Effector CD8-positive, alpha-beta T cell (primary cell): ENCODE data around the gene CCR5.
"Not testable (repeated sequence)": the region's sequence is repeated elsewhere in the genome, so short reads cannot be mapped to it uniquely, and the experiment has no call there.

Experiments
- DNase-seq: peaks from one replicate; lab custom pipeline; 2025; lab: John Stamatoyannopoulos, UW
- total RNA-seq, 4 experiments: gene quantifications; one replicate each; lab custom pipeline; 2026; lab: John Stamatoyannopoulos, UW

The CCR5 gene
- total RNA-seq = 13.4 to 118 (median 35.4) reads per million in 4 experiments

GRCh38 chr3:46370839-46371518 lies at the start of gene CCR5:
Gene CCR5 (plus strand): TSS chr3:46370946. CDS start chr3:46372903, 1,957 bp downstream.
- no peak for DNase-seq

- DNase-seq = no peak
Measured at GRCh38 chr3:46321461-46322104, 49.2 kb upstream of the CCR5 start.

- no peak for DNase-seq
Measured at GRCh38 chr3:46324036-46324435, 46.7 kb upstream of the CCR5 start.

- no peak for DNase-seq
Measured at GRCh38 chr3:46325645-46326300, 45.0 kb upstream of the CCR5 start.

GRCh38 chr3:46330676-46331075 lies 40.1 kb upstream of the CCR5 start:
- not testable (repeated sequence) for DNase-seq

- no peak for DNase-seq
Measured at GRCh38 chr3:46334741-46335478, 35.8 kb upstream of the CCR5 start.

GRCh38 chr3:46335541-46335940 lies 35.2 kb upstream of the CCR5 start:
- DNase-seq = no peak

- DNase-seq = no peak
Measured at GRCh38 chr3:46337911-46338310, 32.8 kb upstream of the CCR5 start.

- no peak for DNase-seq
Measured at GRCh38 chr3:46338840-46339239, 31.9 kb upstream of the CCR5 start.

- DNase-seq = no peak
Measured at GRCh38 chr3:46344476-46344875, 26.3 kb upstream of the CCR5 start.

- DNase-seq = no peak
Measured at GRCh38 chr3:46348823-46349482, 21.8 kb upstream of the CCR5 start.

- no peak for DNase-seq
Measured at GRCh38 chr3:46349484-46350261, 21.1 kb upstream of the CCR5 start.

- no peak for DNase-seq
Measured at GRCh38 chr3:46350262-46350565, 20.5 kb upstream of the CCR5 start.

GRCh38 chr3:46351646-46352045 lies 19.1 kb upstream of the CCR5 start:
- DNase-seq = no peak

GRCh38 chr3:46353090-46353489 lies 17.7 kb upstream of the CCR5 start:
- no peak for DNase-seq

- no peak for DNase-seq
Measured at GRCh38 chr3:46353647-46354410, 16.9 kb upstream of the CCR5 start, which contains the start of gene CCR2. Gene CCR2 (plus strand): TSS chr3:46354111. CDS start chr3:46357528, 3,417 bp downstream.

GRCh38 chr3:46354478-46354877 lies 16.3 kb upstream of the CCR5 start:
- DNase-seq = no peak

GRCh38 chr3:46354984-46355383 lies 15.8 kb upstream of the CCR5 start:
- no peak for DNase-seq

- no peak for DNase-seq
Measured at GRCh38 chr3:46356276-46356675, 14.5 kb upstream of the CCR5 start.

- no peak for DNase-seq
Measured at GRCh38 chr3:46356909-46357308, 13.8 kb upstream of the CCR5 start.
